NT2/D1 (cell line): ENCODE results near the gene CSKMT.
"Not testable (repeated sequence)": the region's sequence is repeated elsewhere in the genome, so short reads cannot be mapped to it uniquely, and the experiment has no call there.

Experiments used
- SUZ12 ChIP-seq: IDR thresholded peaks from 2 replicates; pipeline ENCODE4 v1.6.1; 2011; ENCODE audit not compliant: insufficient read length, insufficient read depth; ENCODE audit errors: extremely low read depth
- YY1 ChIP-seq: IDR thresholded peaks from 2 replicates; pipeline ENCODE4 v1.6.1; 2011; ENCODE audit not compliant: insufficient read length, insufficient read depth
- ZNF274 ChIP-seq: IDR thresholded peaks from 2 replicates; pipeline ENCODE4 v1.6.1; 2011; ENCODE audit warnings: mild to moderate bottlenecking, low read depth, low read length

DNA sequence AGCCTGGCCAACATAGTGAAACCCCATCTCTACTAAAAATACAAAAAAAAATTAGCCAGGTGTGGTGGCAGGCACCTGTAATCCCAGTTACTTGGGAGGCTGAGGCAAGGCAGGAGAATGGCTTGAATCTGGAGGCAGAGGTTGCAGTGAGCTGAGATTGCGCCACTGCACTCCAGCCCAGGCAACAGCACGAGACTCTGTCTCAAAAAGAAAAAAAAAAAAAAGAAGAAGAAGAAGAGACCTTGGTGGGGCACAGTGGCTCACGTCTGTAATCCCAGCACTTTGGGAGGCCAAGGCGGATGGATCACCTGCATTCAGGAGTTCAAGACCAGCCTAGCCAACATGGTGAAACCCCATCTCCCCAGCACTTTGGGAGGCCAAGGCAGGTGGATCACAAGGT is 38.8 kb downstream of the CSKMT start:
- TF ChIP-seq SUZ12, YY1, ZNF274: not testable (repeated sequence)
